ENCODE results near the gene ATG9B. TPM values are rescaled to one million over a fixed set of nuclear protein-coding genes. Genes with fewer than 3 reads are reported as not detected.

ATG9B gene
- total and polyA plus RNA-seq, 4 donors = 2.3 to 21.3 (median 12.1) TPM

DNA sequence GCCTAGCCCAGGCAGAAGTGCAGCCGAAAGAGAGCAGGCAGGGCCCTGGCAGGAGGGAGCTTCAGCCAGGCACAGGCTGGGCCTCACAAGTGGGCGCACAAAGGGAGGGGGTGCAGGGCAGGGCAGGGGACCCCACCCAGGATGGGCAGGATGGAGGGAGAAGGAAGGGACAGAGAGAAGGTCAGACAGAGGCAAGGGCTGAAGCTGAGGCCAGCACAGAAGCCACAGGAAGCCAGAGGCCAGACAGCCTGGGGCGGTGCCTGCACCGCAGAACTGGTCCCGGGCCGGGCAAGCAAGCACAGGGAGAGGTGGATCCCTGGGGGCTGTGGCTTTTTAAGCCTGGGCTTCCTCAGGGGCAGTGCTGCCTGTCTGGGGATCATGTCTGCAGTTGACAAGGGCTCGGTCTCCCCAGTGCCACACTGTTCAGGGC is 16.8 kb downstream of the ATG9B start:
- Histone ChIP-seq H3K4me3 (ENCODE audit: low read depth, low read length) (no peak overlapping the region), H3K27ac (ENCODE audit: low read depth, low read length) (no peak overlapping the region), H3K36me3 (ENCODE audit: control insufficient read depth, insufficient read depth, low read length) (peaks cover 13% of the 10 kb centered on the region), H3K9me3 (ENCODE audit: control insufficient read depth, insufficient read depth, low read length) (no peaks in the 10 kb centered on the region), H3K27me3 (ENCODE audit: control insufficient read depth, insufficient read depth, low read length) (peaks cover 3% of the 10 kb centered on the region), H3K4me1 (ENCODE audit: control insufficient read depth, insufficient read depth, low read length) (peaks cover 37% of the 10 kb centered on the region)
- DNase-seq (ENCODE audit: low read depth in 4 of 6, low spot score in 6 of 6) = no peak
- 86% methylated on average over 7 of the region's 7 CpGs for WGBS (ENCODE audit: insufficient coverage)

DNA sequence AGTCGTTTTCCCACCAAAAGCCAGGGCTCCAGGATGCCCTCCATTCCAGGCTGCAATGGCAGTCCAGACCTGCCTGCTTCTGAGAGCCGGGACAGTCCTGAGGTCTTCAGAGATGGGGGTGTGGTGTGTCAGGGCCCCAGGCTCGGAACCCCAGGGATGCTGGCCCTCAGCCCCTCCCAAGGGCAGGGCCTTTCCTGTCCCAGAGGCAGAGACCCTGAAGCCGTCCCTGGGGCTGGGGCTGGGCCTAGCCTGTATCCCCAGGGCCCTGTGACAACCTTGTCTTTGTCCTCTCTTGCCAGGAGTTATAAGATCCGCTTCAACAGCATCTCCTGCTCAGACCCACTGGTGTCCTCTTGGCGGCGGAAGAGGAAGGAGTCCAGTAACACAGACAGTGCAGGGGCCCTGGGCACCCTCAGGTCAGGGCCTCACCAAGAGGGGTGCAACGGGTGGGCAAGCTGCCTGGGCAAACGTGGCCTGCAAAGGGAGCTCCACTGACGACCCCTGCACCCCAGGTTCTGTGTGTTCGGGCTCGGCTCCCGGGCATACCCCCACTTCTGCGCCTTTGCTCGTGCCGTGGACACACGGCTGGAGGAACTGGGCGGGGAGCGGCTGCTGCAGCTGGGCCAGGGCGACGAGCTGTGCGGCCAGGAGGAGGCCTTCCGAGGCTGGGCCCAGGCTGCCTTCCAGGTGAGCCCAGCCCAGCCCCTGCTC is 17.5 kb downstream of the ATG9B start:
- DNase-seq (ENCODE audit: low read depth in 4 of 6, low spot score in 6 of 6) = no peak
- Histone ChIP-seq H3K27ac (ENCODE audit: low read depth, low read length) (no peak overlapping the region), H3K4me1 (ENCODE audit: control insufficient read depth, insufficient read depth, low read length) (peaks cover 33% of the 10 kb centered on the region), H3K36me3 (ENCODE audit: control insufficient read depth, insufficient read depth, low read length) (peaks cover 10% of the 10 kb centered on the region), H3K27me3 (ENCODE audit: control insufficient read depth, insufficient read depth, low read length) (no peaks in the 10 kb centered on the region), H3K4me3 (ENCODE audit: low read depth, low read length) (no peak overlapping the region), H3K9me3 (ENCODE audit: control insufficient read depth, insufficient read depth, low read length) (no peaks in the 10 kb centered on the region)
- WGBS (ENCODE audit: insufficient coverage) = 82% methylated on average over 23 of the region's 23 CpGs

DNA sequence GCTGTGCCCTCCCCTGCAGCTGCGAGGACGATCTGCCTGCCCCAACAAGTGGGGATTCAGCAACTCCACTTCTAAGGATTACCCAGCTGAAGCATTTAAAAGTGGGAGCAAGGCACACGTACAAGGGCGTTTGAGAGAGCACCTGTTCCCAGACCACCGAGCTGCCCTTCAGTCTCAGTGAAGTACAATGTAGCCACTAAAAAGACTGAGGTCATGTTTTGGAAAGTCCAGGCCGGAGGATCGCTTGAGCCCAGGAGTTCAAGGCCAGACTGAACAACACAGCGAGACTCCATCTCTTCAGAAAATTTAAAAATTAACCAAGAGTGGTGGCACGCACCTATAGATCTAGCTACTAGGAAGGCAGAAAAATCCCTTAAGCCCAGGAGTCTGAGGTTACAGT is 18.7 kb downstream of the ATG9B start:
- 79% methylated on average over 6 of the region's 9 CpGs for WGBS (ENCODE audit: insufficient coverage)
- no peak for DNase-seq (ENCODE audit: low read depth in 4 of 6, low spot score in 6 of 6)
- H3K27ac ChIP-seq (ENCODE audit: low read depth, low read length) = no peak overlapping the region
- H3K4me1 ChIP-seq (ENCODE audit: control insufficient read depth, insufficient read depth, low read length) = peaks cover 30% of the 10 kb centered on the region
- H3K9me3 ChIP-seq (ENCODE audit: control insufficient read depth, insufficient read depth, low read length) = no peaks in the 10 kb centered on the region
- peaks cover 14% of the 10 kb centered on the region for H3K36me3 ChIP-seq (ENCODE audit: control insufficient read depth, insufficient read depth, low read length)
- H3K4me3 ChIP-seq (ENCODE audit: low read depth, low read length) = no peak overlapping the region
- no peaks in the 10 kb centered on the region for H3K27me3 ChIP-seq (ENCODE audit: control insufficient read depth, insufficient read depth, low read length)

DNA sequence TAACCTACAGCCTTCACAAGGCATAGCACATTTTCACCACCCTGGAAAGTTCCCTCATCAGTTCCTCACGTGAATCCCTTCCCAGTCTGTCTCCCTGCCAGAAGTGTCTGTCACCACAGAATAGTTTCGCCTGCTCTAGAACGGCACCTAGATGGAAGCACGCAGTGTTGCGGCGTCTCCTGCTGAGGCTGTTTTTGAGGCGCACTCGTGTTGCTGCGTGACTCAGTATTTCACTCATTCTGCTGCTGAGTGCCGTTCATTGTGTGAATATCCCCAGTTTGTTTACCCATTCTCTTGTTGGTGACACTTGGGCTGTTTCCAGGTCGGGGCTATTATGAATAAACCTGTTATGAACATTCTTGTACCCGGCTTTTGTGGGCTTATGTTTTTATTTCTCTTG is 20.7 kb downstream of the ATG9B start:
- H3K9me3 ChIP-seq (ENCODE audit: control insufficient read depth, insufficient read depth, low read length) = no peaks in the 10 kb centered on the region
- 52% methylated on average over 12 of the region's 12 CpGs for WGBS (ENCODE audit: insufficient coverage)
- H3K27me3 ChIP-seq (ENCODE audit: control insufficient read depth, insufficient read depth, low read length) = no peaks in the 10 kb centered on the region
- peaks cover 12% of the 10 kb centered on the region for H3K4me1 ChIP-seq (ENCODE audit: control insufficient read depth, insufficient read depth, low read length)
- DNase-seq (ENCODE audit: low read depth in 4 of 6, low spot score in 6 of 6) = no peak
- peaks cover 11% of the 10 kb centered on the region for H3K36me3 ChIP-seq (ENCODE audit: control insufficient read depth, insufficient read depth, low read length)
- H3K27ac ChIP-seq (ENCODE audit: low read depth, low read length) = no peak overlapping the region
- H3K4me3 ChIP-seq (ENCODE audit: low read depth, low read length) = no peak overlapping the region

DNA sequence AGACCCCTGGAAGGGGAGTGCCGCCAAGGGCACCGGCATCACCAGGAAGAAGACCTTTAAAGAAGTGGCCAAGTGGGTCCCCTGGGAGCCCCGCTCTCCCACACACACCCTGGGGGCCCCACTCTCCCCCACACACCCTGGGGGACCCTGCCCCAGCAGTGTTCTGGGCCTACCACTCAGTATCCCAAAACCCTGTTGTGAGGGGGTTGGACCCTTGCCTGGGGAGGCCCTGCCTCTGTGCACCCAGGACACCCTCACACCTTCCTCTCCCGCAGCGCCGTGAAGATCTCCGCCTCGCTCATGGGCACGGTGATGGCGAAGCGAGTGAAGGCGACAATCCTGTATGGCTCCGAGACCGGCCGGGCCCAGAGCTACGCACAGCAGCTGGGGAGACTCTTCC is 22.7 kb downstream of the ATG9B start:
- Histone ChIP-seq H3K36me3 (ENCODE audit: control insufficient read depth, insufficient read depth, low read length) (peaks cover 5% of the 10 kb centered on the region), H3K27me3 (ENCODE audit: control insufficient read depth, insufficient read depth, low read length) (no peaks in the 10 kb centered on the region)
- 96% methylated on average over 15 of the region's 16 CpGs for WGBS (ENCODE audit: insufficient coverage)

DNA sequence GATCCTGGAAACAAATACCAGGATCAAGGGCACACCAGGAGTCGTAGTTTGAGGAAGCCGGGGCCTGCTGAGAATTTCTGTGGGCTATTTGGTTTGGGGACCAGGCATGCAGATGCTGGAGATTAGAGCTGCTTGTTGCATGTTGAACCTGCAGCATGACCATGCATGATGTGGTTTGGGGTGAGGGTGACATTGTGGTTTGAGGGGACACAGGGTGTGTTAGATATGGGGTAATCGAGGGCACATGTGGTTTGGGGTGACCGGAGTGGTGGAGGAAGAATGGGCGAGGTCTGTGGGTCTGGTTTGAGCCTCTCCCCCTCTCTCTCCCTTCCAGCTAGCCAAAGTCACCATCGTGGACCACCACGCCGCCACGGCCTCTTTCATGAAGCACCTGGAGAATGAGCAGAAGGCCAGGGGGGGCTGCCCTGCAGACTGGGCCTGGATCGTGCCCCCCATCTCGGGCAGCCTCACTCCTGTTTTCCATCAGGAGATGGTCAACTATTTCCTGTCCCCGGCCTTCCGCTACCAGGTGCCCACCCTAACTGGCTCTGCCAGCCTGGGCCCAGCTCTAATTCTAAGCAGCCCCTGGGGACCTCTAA is 23.3 kb downstream of the ATG9B start:
- no peak overlapping the region for H3K27ac ChIP-seq (ENCODE audit: low read depth, low read length)
- H3K27me3 ChIP-seq (ENCODE audit: control insufficient read depth, insufficient read depth, low read length) = no peaks in the 10 kb centered on the region
- peaks cover 7% of the 10 kb centered on the region for H3K4me1 ChIP-seq (ENCODE audit: control insufficient read depth, insufficient read depth, low read length)
- H3K9me3 ChIP-seq (ENCODE audit: control insufficient read depth, insufficient read depth, low read length) = no peaks in the 10 kb centered on the region
- WGBS (ENCODE audit: insufficient coverage) = 92% methylated on average over 11 of the region's 13 CpGs
- H3K4me3 ChIP-seq (ENCODE audit: low read depth, low read length) = no peak overlapping the region
- peaks cover 5% of the 10 kb centered on the region for H3K36me3 ChIP-seq (ENCODE audit: control insufficient read depth, insufficient read depth, low read length)
- no peak for DNase-seq (ENCODE audit: low read depth in 4 of 6, low spot score in 6 of 6)

More for the DNA sequence above, 22.7 kb downstream of the ATG9B start:
- Histone ChIP-seq H3K9me3 (ENCODE audit: control insufficient read depth, insufficient read depth, low read length) (no peaks in the 10 kb centered on the region), H3K4me1 (ENCODE audit: control insufficient read depth, insufficient read depth, low read length) (peaks cover 3% of the 10 kb centered on the region), H3K4me3 (ENCODE audit: low read depth, low read length) (no peak overlapping the region), H3K27ac (ENCODE audit: low read depth, low read length) (no peak overlapping the region)
- no peak for DNase-seq (ENCODE audit: low read depth in 4 of 6, low spot score in 6 of 6)

DNA sequence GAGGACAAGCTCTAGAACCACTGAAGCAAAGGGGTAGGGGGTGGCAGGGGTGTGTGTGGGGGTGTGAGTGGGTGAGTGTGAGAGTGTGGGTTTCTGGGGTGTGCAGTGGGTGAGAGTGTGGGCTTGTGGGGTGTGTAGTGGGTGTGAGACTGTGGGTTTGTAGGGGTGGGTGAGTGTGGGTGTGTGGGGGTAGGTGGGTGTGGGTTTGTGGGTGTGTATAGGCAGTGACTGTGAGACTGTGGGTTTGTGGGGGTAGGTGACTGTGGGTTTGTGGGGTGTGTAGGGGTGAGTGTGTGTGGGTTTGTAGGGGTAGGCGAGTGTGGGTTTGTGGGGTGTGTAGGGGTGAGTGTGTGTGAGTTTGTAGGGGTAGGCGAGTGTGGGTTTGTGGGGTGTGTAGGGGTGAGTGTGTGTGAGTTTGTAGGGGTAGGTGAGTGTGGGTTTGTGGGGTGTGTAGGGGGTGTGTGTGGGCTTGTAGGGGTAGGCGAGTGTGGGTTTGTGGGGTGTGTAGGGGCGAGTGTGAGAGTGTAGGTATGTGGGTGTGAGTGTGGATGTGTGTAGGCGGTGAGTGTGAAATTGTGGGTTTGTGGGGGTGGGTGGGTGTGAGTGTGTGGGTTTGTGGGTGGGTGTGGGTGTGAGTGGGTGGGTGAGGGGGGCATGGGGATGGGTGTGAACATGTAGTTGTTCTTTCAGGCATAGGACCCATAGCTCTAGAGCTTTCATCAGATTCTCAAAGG is 24.6 kb downstream of the ATG9B start:
- 97% methylated on average over 4 of the region's 5 CpGs for WGBS (ENCODE audit: insufficient coverage)
- H3K4me3 ChIP-seq (ENCODE audit: low read depth, low read length) = no peak overlapping the region
- no peaks in the 10 kb centered on the region for H3K9me3 ChIP-seq (ENCODE audit: control insufficient read depth, insufficient read depth, low read length)
- H3K36me3 ChIP-seq (ENCODE audit: control insufficient read depth, insufficient read depth, low read length) = peaks cover 5% of the 10 kb centered on the region
- H3K27ac ChIP-seq (ENCODE audit: low read depth, low read length) = no peak overlapping the region
- H3K27me3 ChIP-seq (ENCODE audit: control insufficient read depth, insufficient read depth, low read length) = no peaks in the 10 kb centered on the region
- DNase-seq (ENCODE audit: low read depth in 4 of 6, low spot score in 6 of 6) = no peak
- peaks cover 13% of the 10 kb centered on the region for H3K4me1 ChIP-seq (ENCODE audit: control insufficient read depth, insufficient read depth, low read length)

DNA sequence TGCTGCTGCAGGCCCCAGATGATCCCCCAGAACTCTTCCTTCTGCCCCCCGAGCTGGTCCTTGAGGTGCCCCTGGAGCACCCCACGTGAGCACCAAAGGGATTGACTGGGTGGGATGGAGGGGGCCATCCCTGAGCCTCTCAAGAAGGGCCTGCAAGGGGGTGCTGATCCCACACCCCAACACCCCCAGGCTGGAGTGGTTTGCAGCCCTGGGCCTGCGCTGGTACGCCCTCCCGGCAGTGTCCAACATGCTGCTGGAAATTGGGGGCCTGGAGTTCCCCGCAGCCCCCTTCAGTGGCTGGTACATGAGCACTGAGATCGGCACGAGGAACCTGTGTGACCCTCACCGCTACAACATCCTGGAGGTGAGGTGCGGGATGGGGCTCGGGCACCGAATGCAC is 25.3 kb downstream of the ATG9B start:
- 93% methylated on average over 12 of the region's 12 CpGs for WGBS (ENCODE audit: insufficient coverage)
- no peak for DNase-seq (ENCODE audit: low read depth in 4 of 6, low spot score in 6 of 6)
- Histone ChIP-seq H3K9me3 (ENCODE audit: control insufficient read depth, insufficient read depth, low read length) (no peaks in the 10 kb centered on the region), H3K4me1 (ENCODE audit: control insufficient read depth, insufficient read depth, low read length) (peaks cover 14% of the 10 kb centered on the region), H3K27ac (ENCODE audit: low read depth, low read length) (no peak overlapping the region), H3K27me3 (ENCODE audit: control insufficient read depth, insufficient read depth, low read length) (no peaks in the 10 kb centered on the region), H3K4me3 (ENCODE audit: low read depth, low read length) (no peak overlapping the region), H3K36me3 (ENCODE audit: control insufficient read depth, insufficient read depth, low read length) (peaks cover 5% of the 10 kb centered on the region)

DNA sequence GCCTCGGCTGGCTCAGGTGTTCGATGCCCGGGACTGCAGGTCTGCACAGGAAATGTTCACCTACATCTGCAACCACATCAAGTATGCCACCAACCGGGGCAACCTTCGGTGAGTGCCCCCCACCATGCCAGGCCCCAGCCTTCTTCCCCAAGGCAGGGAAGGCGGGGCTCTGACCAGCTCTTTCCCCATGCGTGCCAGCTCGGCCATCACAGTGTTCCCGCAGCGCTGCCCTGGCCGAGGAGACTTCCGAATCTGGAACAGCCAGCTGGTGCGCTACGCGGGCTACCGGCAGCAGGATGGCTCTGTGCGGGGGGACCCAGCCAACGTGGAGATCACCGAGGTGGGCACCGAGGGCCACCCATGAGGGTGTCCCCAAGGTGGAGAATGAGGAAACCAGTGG is 26.0 kb downstream of the ATG9B start:
- H3K27ac ChIP-seq (ENCODE audit: low read depth, low read length) = no peak overlapping the region
- peaks cover 14% of the 10 kb centered on the region for H3K4me1 ChIP-seq (ENCODE audit: control insufficient read depth, insufficient read depth, low read length)
- no peak overlapping the region for H3K4me3 ChIP-seq (ENCODE audit: low read depth, low read length)
- peaks cover 5% of the 10 kb centered on the region for H3K36me3 ChIP-seq (ENCODE audit: control insufficient read depth, insufficient read depth, low read length)
- H3K27me3 ChIP-seq (ENCODE audit: control insufficient read depth, insufficient read depth, low read length) = no peaks in the 10 kb centered on the region
- DNase-seq (ENCODE audit: low read depth in 4 of 6, low spot score in 6 of 6) = no peak
- H3K9me3 ChIP-seq (ENCODE audit: control insufficient read depth, insufficient read depth, low read length) = no peaks in the 10 kb centered on the region
- 84% methylated on average over 20 of the region's 20 CpGs for WGBS (ENCODE audit: insufficient coverage)
